A673 (cell line): Measurements from ENCODE around the gene MMP24OS. TPM values are rescaled to one million over a fixed set of nuclear protein-coding genes. Genes with fewer than 3 reads are reported as not detected.

Source experiments
- Bru-seq: library from RNA; stranded (reverse); fragments of 400-500 nt; gene quantifications from one replicate; lab custom pipeline; 2021; lab: Mats Ljungman, UMichigan
- BruChase-seq, 2 experiments: library from RNA; stranded (reverse); fragments of 400-500 nt; gene quantifications; one replicate each; lab custom pipeline; 2021; lab: Mats Ljungman, UMichigan
- BruUV-seq: library from RNA; stranded (reverse); fragments of 400-500 nt; replicated peaks from 2 replicates; lab custom pipeline; 2021; lab: Mats Ljungman, UMichigan
- CTCF ChIA-PET: fragments of 300-600 bp; sonication (Branson Sonifier 250); formaldehyde crosslinking; loops from one replicate; lab custom pipeline; 2022; ENCODE audit warnings: antibody characterized with exemption; lab: Charles Lee
- POLR2A ChIA-PET: fragments of 300-600 bp; sonication (Branson Sonifier 250); formaldehyde crosslinking; loops from one replicate; lab custom pipeline; 2022; ENCODE audit warnings: antibody characterized with exemption; ENCODE audit not compliant: low non-redundant PET; lab: Charles Lee
- DNase-seq: peaks from one replicate; pipeline ENCODE4 v3.0.0-alpha.2; 2015; ENCODE audit warnings: low spot score
- H3K27ac ChIP-seq: fragments of 200-600 bp; sonication (generic); 2 replicates; pipeline ENCODE4 v1.5.1; 2016; ENCODE audit warnings: mixed run types, low read depth, mild to moderate bottlenecking, mixed read lengths, antibody characterized with exemption, low read length; ENCODE audit not compliant: poor library complexity, severe bottlenecking
- H3K27me3 ChIP-seq: fragments of 200-600 bp; sonication (generic); replicated peaks from 2 replicates; pipeline ENCODE4 v1.6.1; 2017; ENCODE audit warnings: mixed run types, low read depth, mild to moderate bottlenecking, mixed read lengths, antibody characterized with exemption, low read length; ENCODE audit not compliant: insufficient read depth, poor library complexity
- H3K36me3 ChIP-seq: fragments of 200-600 bp; sonication (generic); 2 replicates; pipeline ENCODE4 v1.6.1; 2016; ENCODE audit warnings: mixed run types, mild to moderate bottlenecking, mixed read lengths, antibody characterized with exemption, low read length; ENCODE audit not compliant: insufficient read depth, poor library complexity, severe bottlenecking
- H3K4me1 ChIP-seq: fragments of 200-600 bp; sonication (generic); 2 replicates; pipeline ENCODE4 v1.6.1; 2017; ENCODE audit warnings: mixed run types, mild to moderate bottlenecking, mixed read lengths, antibody characterized with exemption, low read length; ENCODE audit not compliant: insufficient read depth, poor library complexity, severe bottlenecking
- H3K4me3 ChIP-seq: fragments of 200-600 bp; sonication (generic); 2 replicates; pipeline ENCODE4 v1.5.1; 2016; ENCODE audit warnings: low read depth, mixed run types, mild to moderate bottlenecking, mixed read lengths, low read length; ENCODE audit not compliant: poor library complexity, severe bottlenecking
- H3K9me3 ChIP-seq: fragments of 200-600 bp; sonication (generic); 2 replicates; pipeline ENCODE4 v1.6.1; 2016; ENCODE audit warnings: mixed run types, low read depth, mild to moderate bottlenecking, mixed read lengths, antibody characterized with exemption, low read length; ENCODE audit not compliant: poor library complexity, severe bottlenecking
- EZH2 ChIP-seq: fragments of 200-600 bp; sonication (generic); IDR thresholded peaks from 2 replicates; pipeline ENCODE4 v1.6.1; 2017; ENCODE audit warnings: borderline replicate concordance, low read depth, mild to moderate bottlenecking, mixed read lengths, antibody characterized with exemption, low read length; ENCODE audit not compliant: poor library complexity, severe bottlenecking
- intact Hi-C: fragments of 100-400 bp; cut with micrococcal nuclease; formaldehyde crosslinking; loops from one replicate; pipeline ENCODE4 v1.10.0; 2022; ENCODE audit not compliant: unreplicated experiment
- long read RNA-seq: library from polyadenylated mRNA; stranded (forward); transcript quantifications from one replicate; pipeline ENCODE4 v2.0.0, GENCODE V29; 2022
- total RNA-seq: library from RNA; stranded (reverse); gene quantifications from 2 replicates; pipeline ENCODE4 v1.2.3, GENCODE V29; 2021
- TF ChIP-seq, protein P1 (sequence below): fragments of 300-800, 200-600 bp; sonication (generic); conservative IDR thresholded peaks from 2 replicates; pipeline ENCODE4 v1.5.1; 2017; ENCODE audit warnings: low read depth, mild to moderate bottlenecking, antibody characterized with exemption, low read length, moderate library complexity, mixed read lengths

MMP24OS gene
- total RNA-seq, result 26.2 and 34.0 TPM in 2 replicates
- Bru-seq, nascent RNA, result percentile 52 among the genes with signal in this experiment
- BruChase-seq, experiment 1, labeled RNA remaining after a 2-hour chase, result percentile 44 among the genes with signal in this experiment
- percentile 66 among the genes with signal in this experiment for BruChase-seq, experiment 2, labeled RNA remaining after a 6-hour chase
- long read RNA-seq, transcript MMP24OS-209 (2 exons, 712 nt), result minor isoform, 5 of 17 reads
- long read RNA-seq, transcript MMP24OS-201 (2 exons, 867 nt), result major isoform, 6 of 17 reads
- long read RNA-seq, partial matches to known transcripts, result 1 of 17 reads
- long read RNA-seq, other reads (novel, unspliced or antisense), result 1 of 17 reads

DNA sequence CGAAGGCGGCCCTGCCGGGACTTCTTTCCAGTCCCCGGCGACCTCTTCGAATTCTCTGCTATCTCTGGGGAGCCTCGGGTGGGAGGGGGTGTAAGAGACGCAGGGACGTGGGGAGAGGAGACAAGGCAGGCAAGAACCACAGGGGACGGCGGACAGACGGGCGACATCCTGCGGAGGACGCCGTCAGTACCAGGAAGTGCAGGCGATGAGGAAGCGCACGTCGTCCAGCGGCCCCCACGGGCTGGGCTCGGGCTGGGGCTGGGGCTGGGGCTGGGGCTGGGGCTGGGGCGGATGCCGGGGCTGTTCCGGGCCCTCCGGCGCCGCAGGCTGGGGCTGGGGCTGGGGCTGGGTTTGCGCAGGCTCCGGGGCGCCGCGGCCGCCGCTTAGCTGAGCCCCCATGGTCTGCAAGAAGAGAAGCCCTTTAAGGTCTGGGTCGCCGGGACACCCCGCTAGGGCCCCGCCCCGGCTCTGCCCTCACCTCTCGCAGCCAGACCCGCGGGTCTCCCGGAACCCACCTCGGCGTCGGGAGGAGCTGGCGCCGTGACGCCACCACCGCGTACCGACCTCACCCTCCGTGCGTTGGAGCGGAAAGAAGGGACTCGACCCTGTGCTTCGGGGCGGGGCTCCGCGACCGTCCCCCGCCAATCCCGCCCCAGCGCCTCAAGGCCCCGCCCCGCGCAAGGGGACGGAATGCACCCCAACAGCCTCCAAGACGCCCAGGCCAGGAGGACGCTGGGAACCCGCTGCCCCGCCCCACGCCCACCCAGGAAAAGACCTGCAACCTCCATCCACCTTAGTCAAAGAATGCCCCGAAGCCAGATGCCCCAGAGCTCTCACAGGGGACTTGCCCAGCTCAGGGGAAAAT is at the start of gene MMP24OS:
TSS of gene MMP24OS (minus strand) at position 592 of the 865 bp plus-strand sequence. CDS start at position 399, 193 bp downstream.
- Histone ChIP-seq H3K4me1 (peaks cover 6% of the 10 kb centered on the region), H3K27ac (peak within 1 kb of the TSS; percentile 87), H3K36me3 (peaks cover 34% of the 10 kb centered on the region), H3K9me3 (no peaks in the 10 kb centered on the region), H3K4me3 (peak within 1 kb of the TSS; percentile 75), H3K27me3 (no peaks in the 10 kb centered on the region)
- DNase-seq, result peak; percentile 94
- TF ChIP-seq, protein P1, sequence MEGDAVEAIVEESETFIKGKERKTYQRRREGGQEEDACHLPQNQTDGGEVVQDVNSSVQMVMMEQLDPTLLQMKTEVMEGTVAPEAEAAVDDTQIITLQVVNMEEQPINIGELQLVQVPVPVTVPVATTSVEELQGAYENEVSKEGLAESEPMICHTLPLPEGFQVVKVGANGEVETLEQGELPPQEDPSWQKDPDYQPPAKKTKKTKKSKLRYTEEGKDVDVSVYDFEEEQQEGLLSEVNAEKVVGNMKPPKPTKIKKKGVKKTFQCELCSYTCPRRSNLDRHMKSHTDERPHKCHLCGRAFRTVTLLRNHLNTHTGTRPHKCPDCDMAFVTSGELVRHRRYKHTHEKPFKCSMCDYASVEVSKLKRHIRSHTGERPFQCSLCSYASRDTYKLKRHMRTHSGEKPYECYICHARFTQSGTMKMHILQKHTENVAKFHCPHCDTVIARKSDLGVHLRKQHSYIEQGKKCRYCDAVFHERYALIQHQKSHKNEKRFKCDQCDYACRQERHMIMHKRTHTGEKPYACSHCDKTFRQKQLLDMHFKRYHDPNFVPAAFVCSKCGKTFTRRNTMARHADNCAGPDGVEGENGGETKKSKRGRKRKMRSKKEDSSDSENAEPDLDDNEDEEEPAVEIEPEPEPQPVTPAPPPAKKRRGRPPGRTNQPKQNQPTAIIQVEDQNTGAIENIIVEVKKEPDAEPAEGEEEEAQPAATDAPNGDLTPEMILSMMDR, result 0 out of 2 replicates have a peak, but pooled peaks have one; percentile 23
- no peak for TF ChIP-seq EZH2
- CTCF ChIA-PET, result interaction anchor here (0.6 kb wide), 1 partner anchor 12 kb away, joined by 10 read pairs; no protein-coding TSS in a partner anchor
- no TSS peak for BruUV-seq
- intact Hi-C loops, result no loop called here
- POLR2A ChIA-PET, result interaction anchor here (0.6 kb wide), 2 partner anchors 20 to 21 kb away, joined by 3 read pairs; no protein-coding TSS in a partner anchor

DNA sequence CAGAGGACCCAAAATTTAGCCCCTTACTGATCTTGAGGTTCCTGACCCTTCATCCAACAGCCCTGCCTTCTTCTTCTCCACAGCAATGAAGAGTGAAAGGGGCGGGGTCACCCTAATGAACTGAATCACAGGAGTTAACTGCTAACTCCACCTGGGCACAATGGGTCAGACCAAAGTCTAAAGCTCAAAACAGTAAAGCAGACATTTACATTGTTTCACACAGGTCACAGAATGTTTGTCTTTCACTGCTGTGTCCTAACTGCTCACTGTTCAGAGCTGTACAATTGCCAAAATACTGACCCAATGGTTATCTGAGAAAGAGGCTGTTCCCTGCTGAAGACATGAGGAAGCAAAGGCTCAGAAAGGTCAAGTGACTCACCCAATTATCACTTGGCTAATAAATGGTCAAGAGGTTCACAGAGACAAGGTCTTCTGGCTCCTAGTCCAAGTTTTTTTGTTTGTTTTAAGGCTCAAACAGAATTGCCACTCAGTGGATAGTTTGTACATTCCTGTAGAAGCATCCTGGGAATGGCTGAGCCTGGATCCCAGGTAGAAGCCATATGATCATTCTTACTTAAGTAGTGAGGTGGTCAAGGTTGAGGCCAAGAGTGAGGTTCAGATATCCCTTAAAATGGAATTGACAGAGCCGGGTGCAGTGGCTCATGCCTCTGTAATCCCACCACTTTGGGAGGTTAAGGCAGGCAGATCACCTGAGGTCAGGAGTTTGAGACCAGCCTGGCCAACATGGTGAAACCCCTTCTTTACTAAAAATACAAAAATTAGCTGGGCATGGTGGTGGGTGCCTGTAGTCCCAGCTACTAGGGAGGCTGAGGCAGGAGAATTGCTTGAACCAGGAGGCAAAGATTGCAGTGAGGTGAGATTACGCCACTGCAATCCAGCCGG is 49.4 kb upstream of the MMP24OS start:
- CTCF ChIA-PET, result no interaction called here
- Histone ChIP-seq H3K27ac (no peak overlapping the region), H3K4me3 (no peak overlapping the region), H3K9me3 (no peaks in the 10 kb centered on the region), H3K36me3 (no peaks in the 10 kb centered on the region), H3K4me1 (no peaks in the 10 kb centered on the region), H3K27me3 (no peaks in the 10 kb centered on the region)
- intact Hi-C loops, result no loop called here
- BruUV-seq, result no TSS peak
- no peak for DNase-seq
- TF ChIP-seq EZH2, result no peak
- TF ChIP-seq, protein P1, result no peak
- POLR2A ChIA-PET, result no interaction called here

DNA sequence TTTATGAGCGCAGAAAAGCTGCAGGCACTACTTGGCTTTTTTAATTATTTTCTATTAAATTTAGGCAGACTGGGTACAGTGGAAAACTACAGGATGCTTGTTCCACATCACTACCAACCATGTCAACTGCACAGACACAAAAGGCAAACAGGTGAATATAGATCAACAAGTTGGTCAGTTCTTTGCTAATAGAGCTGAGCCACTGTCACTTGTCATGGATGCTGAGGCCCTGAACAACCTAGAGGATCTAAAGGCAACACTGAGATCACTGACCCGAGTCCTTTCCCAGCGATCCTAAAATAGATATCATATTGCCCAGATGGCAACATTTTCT is 48.8 kb upstream of the MMP24OS start:
- TF ChIP-seq, protein P1, result no peak
- TF ChIP-seq EZH2, result no peak
- Histone ChIP-seq H3K27ac (no peak overlapping the region), H3K27me3 (no peaks in the 10 kb centered on the region), H3K4me3 (no peak overlapping the region), H3K36me3 (no peaks in the 10 kb centered on the region), H3K4me1 (no peaks in the 10 kb centered on the region), H3K9me3 (no peaks in the 10 kb centered on the region)
- CTCF ChIA-PET, result no interaction called here
- POLR2A ChIA-PET, result no interaction called here
- intact Hi-C loops, result no loop called here
- no peak for DNase-seq
- BruUV-seq, result no TSS peak
